NCI-H1436 treated with DMSO at 0.1 percent for 48 hours (cell line): ENCODE measurements around the gene PHYKPL.

Source experiments
- DNase-seq: peaks from one replicate; lab custom pipeline; 2025; lab: John Stamatoyannopoulos, UW

PHYKPL gene

DNA sequence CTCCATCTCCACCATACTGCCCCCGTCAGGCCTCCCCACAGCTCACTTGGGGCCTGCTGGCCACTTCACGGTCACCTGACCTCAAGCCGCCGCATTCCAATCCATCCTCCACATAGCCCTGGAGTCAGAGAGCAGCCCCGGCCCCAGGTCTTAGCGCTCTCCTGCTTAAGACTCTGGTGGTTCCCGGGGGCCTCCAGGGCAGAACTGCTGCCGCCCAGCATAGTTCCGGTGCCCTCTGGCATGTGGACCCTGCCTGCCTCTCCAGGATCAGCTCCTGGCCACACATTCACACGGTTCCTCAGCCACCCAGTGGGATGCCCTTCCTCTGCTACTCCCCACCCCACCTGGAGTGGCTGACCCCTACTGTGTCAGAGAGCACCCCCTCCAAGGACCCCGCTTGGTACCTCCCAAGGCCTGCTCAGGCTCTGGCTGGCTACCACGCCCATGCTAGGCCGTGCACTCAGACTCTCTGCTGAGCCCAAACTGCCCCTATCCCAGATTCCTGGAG is 8.7 kb downstream of the PHYKPL start:
- no peak for DNase-seq

DNA sequence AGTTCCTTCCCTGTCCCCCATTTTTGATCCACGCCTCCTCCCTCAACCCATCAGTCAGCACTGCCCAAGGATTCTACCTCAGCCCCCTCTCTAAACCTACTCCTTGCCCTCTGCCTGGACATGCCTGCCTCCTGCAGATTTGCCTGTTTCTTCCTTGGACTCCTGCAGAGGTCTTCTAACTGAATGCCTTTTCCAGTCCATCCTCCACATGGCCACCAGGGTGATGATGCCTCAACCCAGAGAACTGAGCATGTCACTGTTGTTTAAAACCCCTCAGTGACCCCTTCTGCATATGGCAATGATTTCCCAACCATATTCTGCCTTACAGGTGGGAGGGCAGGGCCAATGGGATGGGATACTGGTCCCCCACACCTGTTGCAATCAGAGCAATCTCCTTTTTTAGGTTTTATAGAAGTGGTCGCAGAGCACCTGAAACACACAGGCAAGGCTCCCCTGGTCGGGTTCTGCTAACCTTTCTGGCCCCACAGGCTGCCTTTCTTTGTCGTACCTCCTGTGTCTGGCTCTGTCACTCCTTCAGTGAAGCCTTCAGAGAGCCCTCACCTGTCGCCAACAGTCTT is 9.3 kb downstream of the PHYKPL start:
- DNase-seq = no peak

DNA sequence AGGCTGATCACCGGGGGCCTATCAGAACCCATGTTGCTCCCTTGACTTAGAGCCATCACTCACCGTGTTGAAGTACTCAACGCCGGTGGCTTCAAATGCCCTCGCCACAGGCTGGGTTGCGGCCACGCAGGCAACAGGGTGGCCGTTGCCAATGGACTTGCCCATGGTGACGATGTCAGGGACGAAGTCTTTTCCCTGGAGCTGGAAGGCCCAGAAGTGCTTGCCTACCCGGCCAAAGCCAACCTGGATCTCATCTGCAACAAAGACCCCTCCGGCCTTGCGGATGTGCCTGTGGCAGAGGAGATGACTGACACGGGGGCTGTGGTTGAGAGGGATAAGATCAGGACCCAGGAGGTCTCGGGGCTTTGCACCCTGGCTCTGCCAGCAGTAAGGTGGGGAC is 10.3 kb downstream of the PHYKPL start:
- DNase-seq = no peak

DNA sequence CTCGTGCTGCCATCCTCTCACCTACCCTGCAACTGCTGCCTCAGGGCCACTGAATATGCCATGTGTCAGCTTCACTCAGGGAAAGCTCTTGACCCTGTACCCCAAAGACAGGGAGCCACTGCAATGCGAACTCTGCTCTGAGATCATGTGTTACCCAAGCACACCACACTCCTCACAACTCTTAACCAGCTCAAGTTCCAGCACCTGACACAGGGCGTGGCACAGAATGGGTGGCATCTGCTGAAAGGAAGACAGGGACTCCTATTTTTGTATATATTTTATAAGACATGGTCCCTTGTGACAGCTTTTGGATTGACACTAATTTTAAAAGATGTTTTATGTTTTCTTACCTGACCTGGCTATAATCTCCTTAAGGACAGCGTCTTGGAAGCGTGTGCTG is 10.7 kb downstream of the PHYKPL start:
- no peak for DNase-seq

DNA sequence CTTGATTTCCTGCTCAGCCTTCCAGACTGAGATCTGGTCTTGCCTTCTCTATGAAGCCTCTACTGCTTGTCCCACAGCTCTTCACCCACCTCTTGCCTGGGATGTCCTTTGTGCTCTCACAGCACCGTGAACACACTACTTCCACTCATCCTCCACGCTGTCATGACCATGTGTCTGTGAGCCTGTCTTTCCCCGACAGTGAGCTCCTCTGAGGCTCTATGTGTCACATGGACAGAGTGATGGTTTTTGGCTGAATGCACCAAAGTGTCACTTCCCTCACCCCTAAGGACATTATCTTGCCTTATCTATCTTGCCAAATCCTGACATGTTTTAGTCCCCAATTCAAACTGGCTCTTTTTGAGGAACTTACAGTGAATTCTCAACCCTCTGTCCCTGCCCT is 11.3 kb downstream of the PHYKPL start:
- DNase-seq = no peak

DNA sequence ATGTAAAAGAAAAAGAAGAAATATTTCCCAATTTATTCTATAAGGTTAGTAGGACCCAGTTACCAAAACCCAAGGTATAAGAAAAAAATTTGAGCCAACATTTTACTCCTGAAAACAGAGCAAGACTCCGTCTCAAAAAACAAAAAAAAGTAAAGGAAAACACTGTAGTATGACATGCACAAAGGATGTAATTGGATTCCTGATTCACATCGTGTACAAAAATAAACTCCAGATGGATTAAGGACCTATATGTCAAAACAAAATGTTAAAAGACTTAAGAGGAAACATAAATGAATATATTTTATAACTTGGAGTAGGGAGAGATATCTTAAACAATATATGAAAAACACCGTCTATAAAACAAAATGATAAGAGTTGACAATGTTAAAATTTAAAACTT is 13.8 kb downstream of the PHYKPL start:
- DNase-seq = no peak

DNA sequence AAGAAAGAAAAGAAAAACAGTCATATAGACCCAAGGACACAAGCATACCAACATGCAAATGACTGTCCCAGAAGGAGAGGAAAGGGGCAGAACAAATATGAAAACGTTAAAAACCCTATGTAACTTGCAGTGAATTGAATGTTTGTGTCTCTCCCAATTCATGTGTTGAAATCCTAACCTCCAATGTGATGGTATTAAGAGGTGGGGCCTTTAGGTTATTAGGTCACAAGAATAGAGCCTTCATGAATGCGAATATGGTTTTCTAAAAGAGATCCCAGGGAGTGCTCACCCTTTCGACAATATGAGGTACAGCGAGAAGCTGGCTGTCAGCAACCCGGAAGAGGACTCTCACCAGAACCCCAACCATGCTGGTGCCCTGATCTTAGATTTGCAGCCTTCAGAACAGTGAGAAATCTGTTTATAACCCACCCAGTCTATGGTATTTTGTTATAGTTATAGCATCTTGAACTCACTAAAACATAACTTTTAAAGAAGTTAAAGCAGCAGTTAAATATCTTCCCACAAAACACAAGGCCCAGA is 14.3 kb downstream of the PHYKPL start:
- DNase-seq = no peak

DNA sequence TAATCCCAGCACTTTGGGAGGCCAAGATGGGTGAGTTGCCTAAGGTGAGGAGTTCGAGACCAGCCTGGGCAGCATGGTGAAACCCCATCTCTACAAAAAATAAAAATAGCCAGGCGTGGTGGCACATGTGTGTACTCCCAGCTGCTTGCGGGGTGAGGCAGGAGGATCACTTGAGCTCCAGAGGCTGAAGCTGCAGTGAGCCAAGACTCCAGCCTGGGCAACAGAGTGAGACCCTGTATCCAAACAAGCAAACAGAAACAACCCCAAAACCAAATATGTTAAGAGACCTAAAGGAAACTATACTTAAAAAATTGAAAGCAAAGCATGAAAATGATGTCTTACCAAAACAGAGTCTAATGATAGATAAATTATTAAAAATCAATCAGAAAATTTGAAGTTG is 15.8 kb downstream of the PHYKPL start:
- no peak for DNase-seq

DNA sequence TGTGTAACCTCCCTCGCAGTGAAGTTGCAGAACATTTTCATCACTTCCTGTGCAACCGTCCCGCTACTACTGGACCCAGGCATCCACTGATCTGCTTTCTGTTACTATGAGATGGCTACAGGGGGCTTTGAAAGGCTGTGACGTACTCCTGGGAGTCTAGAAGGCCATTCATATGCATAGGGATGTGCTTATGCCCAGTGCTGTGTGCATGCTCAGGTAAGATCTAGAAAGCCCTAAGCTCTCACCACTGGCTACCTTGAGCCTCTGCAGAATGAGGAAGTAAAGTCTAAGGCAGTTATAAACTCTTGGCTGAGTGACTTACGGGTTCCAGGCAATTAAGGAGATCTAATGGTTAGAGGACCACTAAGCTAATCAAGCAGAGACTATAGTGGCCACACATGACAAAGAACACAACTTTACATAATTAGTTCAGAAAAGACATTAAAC is 16.5 kb downstream of the PHYKPL start:
- no peak for DNase-seq

DNA sequence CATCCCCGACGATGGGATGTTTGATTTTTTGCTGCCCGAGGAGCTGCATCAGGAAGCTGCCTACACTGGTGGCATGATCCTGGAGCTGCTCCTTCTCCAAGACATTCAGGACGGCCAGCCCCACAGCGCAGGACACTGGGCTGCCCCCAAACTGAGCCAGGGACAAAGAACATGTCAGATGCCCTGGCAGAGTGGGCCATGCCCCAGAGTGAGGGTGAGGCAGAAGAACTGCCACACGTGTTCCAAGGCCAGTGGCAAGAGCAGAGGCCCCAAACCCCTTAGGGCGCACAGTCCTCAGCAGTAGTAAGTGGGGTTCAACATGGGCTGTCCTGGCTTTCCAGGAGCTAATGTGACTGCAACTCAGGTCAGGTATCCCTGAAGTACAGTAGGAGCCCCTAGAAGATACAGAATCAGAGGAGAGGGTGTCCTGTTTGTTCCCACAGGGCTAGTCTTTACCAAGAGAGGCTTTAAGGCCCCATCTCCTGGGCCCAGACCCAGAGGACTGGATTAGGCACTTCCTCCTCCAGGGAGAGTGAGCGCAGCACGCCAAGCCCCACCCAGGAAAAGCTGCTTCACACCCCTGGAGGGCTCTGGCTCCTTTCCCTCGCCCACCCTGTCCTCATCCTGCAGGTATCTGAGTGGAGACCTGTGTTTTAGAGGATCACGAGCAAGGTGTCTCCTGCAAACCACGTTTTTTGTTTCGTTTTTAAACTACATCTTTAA is 17.2 kb downstream of the PHYKPL start:
- no peak for DNase-seq

DNA sequence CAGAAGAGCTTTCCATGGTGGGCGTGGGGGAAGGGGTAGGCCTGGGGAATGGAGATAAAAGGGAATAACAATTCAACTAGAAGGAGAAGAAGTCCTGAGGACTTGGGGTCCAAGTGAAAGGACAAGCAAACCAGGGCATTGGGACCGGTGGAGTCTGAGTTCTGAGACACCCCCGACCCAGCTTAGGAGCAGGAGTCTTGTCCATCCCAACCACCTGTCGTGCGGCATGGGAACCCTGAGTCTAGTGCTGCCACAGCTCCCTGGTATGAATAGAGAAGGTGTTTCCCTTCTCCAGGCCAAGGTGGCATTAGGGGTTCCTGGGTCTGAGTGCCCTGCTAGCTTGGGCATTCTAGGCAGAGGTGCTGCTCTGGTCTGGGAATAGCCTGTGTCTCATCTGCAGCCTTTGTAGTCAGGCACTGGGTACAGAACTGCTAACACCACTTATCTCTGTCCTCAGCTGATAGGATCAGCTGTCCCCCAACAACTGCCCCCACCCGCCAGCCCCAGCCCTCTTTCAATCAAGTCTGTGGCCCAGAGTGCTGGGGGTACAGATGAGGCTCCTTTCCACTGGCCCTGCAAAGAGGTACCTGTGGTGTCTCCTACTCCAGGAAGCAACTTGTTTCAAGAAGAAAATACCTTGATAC is 18.3 kb downstream of the PHYKPL start:
- DNase-seq = no peak

DNA sequence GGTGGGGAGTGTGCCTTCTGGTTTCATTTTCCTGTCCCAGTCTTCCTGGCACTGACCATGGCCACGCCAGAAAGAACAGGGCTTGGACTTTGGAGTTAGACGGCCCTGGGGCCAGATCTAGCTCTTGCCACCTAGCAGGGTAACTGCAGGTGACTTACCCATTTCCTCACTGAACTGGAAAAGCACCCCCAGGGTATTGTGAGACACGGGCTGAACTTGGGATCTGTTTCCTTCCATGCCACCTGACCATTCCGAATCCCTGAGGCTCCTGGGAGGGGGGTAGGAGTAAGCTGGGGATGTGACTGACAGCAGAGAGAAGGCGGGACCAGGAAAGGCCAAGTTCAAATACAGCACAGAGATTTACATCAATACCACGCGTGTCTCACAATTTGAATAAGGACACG is 18.9 kb downstream of the PHYKPL start:
- DNase-seq = no peak

DNA sequence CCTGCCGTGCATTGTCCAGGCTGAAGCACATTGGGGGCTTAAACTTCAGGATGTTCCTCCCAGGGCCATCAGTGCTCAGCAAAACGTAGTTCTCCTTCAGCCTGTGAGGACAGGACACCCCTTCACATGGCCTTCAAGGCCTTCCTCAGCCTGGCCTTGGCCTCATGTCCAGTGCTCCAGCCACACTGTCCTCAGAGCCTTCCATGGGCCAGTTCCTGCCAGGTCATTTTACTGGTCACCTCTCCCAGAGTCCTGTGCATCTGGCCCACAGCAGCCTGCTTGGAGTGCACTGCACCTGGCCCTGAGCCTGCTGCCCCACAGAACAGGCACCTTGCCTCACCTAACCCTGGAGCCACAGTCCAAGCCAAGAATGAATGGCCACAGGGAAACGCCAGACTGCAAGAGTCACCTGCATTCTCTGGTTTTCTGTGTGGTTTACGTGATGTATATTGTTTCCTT is 19.6 kb downstream of the PHYKPL start:
- no peak for DNase-seq

DNA sequence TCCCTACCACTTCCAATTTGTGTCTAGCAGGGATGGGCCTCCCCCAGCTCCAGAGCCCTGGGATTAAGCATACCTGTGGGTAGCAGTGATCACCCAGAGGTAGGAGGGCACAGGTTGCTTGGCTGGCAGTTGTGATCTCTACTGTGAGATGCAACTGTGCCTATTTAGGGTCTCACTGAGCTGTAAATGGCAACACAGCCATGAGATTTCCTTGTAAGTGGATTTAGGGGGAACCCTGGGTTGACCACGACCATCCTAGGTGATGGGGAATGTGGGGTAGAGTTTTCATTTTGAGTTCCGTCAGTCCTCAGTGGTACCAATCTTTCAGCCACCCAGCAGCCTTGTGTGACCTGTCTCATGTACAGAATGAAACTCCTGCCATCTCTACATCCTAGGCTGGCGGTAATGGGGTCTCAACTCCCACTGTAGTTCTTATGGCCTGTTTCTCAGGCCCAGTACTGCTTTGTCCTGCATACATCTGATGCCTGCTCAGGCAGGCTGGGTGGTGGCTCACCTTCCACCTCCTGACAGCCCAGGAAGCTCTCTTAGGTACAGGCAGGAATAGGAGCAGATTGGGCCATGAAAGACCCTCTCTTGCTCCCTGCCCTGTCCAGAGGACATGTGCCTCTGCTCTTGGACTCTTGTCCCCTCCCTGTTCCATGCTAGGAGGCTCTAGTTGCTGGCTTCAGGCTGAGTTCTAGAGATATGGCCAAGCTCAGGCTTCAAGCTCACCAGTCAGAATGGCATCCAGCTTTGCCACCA is 20.2 kb downstream of the PHYKPL start:
- DNase-seq = no peak

DNA sequence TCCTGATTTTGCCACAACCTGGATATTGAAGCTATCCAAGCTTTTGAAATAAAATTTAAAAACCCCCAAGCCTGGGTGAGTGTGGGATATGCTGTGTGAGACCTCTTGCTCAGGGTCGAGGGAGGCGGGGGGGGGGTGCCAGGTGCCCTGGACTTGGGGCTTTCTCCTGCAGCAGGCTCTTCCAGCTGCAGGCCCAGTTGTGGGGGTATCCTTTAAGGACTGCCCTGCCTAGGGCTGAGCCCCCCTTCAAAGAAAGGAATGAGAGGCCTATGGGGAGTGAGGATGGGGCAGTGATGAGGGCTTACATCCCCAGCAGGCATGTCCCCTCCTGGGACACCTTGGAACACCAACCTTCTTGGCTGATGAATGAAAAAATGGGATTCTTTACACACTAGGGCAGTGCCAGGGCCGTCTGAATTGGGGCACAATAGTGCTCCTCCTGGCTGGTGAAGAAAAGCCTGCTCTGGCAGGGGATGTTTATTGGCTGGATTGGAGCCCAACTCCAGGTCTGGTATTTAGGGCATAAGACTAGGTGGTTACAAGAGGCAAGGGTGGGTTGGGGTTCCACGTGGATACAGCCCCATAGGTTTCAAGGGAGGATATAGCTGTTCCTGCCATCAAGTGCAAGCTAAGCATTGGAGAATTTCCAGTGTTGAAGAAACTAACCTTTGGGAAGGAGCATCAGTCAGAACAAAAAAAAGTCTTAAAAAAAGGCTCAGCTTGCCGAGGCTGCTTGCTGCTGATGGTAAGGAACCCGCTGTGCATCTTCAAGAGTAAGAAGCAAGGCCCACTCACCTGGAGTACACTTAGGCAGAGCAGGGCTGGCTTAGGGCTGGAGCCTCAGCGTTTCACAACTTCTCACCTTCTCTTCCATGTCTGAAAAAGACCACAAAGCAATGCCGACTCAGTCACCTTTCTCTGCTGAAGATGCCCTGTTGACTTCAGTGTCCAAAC is 21.2 kb downstream of the PHYKPL start:
- no peak for DNase-seq

DNA sequence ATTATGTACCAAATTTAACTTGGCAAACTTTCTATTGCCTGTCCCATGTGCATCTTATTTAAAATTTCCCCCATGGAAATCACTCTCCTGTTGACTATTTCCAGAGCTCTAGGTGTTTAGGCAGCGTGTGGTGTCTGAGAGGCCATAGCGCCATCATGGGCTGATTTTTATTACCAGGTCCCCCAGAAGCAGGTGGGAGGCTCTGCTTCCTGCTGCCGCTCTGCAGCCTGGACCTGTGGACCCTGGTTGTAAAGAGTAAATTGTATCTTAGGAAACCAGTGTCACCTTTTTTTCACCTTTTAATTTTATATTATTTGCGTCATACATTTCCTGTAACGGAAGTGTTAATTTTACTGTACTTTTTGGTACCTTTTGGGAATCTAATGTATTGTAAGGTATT is 21.9 kb downstream of the PHYKPL start:
- no peak for DNase-seq

DNA sequence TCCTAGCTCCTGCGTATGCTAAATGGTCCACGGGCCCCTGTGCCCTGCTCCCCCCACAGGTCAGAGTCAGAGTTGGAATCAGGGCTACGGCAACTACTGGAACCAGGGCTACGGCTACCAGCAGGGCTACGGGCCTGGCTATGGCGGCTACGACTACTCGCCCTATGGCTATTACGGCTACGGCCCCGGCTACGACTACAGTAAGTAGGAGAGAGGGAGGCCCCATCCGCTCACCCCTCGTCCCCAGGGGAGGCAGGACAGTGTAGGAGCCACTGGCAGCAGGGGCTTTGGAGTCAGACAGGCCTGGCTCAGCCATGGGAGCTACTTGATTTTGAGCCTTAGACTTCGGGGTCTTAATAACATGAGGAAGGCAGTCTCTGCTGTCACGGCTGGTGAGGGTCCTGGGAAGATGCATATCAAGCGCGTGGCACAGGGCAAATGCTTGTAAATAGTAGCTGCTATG is 22.5 kb downstream of the PHYKPL start:
- no peak for DNase-seq

DNA sequence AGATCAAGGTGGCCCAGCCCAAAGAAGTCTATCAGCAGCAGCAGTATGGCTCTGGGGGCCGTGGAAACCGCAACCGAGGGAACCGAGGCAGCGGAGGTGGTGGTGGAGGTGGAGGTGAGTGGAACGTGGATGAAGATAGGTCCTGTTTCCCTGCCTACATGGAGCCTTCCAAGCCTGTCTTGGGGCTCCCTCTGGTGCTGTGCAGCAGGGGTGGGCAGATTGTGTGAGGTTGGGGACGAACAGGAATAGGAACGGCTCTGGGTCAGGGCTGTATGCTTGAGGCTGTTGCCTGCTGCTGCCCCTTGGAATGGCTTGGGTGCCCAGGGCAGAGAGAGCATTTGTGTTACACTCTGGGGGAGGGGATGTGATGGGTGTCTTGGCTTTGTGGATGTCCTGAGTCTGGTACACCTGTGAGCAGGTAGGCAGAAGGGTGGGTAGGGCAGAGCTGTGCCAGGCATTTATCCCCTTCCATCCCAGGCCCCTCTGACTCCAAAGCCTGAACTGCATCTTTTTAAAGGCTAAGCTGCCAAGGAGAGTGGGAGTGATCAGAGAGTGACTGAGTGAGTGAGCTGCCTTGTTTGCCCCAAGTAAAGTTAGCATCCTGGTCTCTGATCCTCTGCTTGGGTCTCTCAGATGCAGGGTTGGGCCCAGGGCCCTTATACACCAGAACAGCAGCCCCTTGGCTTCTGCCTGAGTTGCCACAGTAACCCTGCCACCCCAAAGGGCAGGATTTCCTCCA is 23.1 kb downstream of the PHYKPL start:
- no peak for DNase-seq

DNA sequence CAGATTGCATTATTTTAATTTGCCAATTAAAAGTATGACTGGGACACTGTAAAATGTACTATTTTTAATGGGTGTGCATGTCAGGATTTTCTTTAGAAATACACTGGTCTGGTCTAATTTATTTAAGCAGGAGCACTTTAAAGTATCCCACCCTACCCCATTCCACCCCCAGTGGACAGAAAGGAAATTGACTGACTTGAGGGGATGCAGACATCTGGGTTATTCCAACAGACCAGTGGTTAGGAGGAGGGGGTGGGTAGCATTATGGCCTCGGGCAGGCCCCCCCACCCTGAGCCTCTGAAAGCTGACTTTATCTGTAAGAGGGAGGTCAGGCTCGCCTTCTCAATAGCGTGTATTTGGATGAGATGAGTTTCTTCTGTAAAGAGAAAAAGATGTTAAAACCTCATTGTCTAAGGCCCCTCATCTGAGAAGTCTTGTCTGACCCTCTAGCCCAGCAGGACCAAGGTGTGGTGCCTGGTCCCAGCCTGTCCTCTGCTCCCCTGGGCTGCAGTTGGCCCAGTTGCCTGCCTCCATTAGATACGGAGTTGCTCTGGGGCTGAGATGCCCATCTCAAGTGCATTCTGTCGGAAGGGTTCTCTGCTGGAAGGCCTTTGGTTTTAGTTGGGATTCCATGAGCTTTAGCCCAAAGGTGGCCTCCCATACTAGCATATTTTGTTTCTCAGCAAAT is 23.9 kb downstream of the PHYKPL start:
- no peak for DNase-seq

DNA sequence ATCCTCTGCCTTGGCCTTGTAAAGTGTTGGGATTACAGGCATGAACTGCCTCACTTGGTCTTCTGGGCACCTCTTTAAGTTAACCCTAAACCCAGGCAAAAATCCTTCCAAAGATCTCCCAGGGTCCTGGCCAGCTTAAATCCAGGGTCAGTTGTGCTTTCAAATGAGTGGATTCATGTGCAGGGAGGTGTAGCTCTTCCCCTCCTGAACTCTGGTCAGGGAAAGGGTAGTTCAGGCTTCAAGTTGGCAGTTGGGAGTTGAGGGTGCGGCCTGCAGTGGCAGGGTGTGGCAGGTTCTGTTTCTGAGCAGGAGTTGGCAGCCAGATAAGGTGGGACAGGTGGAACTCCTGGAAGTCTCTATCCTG is 24.7 kb downstream of the PHYKPL start:
- no peak for DNase-seq
